Trophoblast cell (in vitro differentiated cells and primary cell): ENCODE data around the gene PDE8A.
A peak's percentile ranks its signal among the peaks of the same experiment; 100 is the strongest.

Source experiments
- DNase-seq, 2 donors: peaks; one replicate each; pipeline ENCODE4 v3.0.0-alpha.2; 2016
- H2AFZ ChIP-seq: 2 replicates; pipeline ENCODE4 v1.6.1; 2013; ENCODE audit warnings: low read length, moderate library complexity, mild to moderate bottlenecking; ENCODE audit not compliant: insufficient read depth, poor library complexity
- H2AK5ac ChIP-seq: 2 replicates; pipeline ENCODE4 v1.6.1; 2013; ENCODE audit warnings: mild to moderate bottlenecking, low read length
- H2BK120ac ChIP-seq: 2 replicates; pipeline ENCODE4 v1.6.1; 2013; ENCODE audit warnings: low read length, mild to moderate bottlenecking, moderate library complexity; ENCODE audit not compliant: insufficient read depth, poor library complexity
- H2BK12ac ChIP-seq: 2 replicates; pipeline ENCODE4 v1.6.1; 2013; ENCODE audit warnings: mild to moderate bottlenecking, low read length, moderate library complexity
- H2BK5ac ChIP-seq: 2 replicates; pipeline ENCODE4 v1.6.1; 2013; ENCODE audit warnings: low read length, low read depth, moderate library complexity, mild to moderate bottlenecking; ENCODE audit not compliant: poor library complexity
- H3K14ac ChIP-seq: 2 replicates; pipeline ENCODE4 v1.6.1; 2013; ENCODE audit warnings: mild to moderate bottlenecking, low read length
- H3K18ac ChIP-seq: 2 replicates; pipeline ENCODE4 v1.6.1; 2013; ENCODE audit warnings: mild to moderate bottlenecking, low read length
- H3K23ac ChIP-seq: 2 replicates; pipeline ENCODE4 v1.6.1; 2013; ENCODE audit warnings: low read length
- H3K27ac ChIP-seq: 2 replicates; pipeline ENCODE4 v1.5.1; 2013; ENCODE audit warnings: low read depth, mild to moderate bottlenecking, inconsistent platforms, low read length, moderate library complexity
- H3K27me3 ChIP-seq: 2 replicates; pipeline ENCODE4 v1.6.1; 2013; ENCODE audit warnings: inconsistent platforms, mild to moderate bottlenecking, low read length, moderate library complexity; ENCODE audit not compliant: insufficient read depth
- H3K36me3 ChIP-seq, 2 experiments: 1 replicate in 1 of 2; 2 replicates in 1 of 2; pipeline ENCODE4 v1.6.1; 2013; ENCODE audit warnings: low read length in 2 of 2, mild to moderate bottlenecking in 2 of 2, moderate library complexity in 1 of 2; ENCODE audit not compliant: insufficient read depth in 2 of 2, control insufficient read depth in 1 of 2
- H3K4ac ChIP-seq: 2 replicates; pipeline ENCODE4 v1.6.1; 2013; ENCODE audit warnings: low read depth, mild to moderate bottlenecking, low read length, moderate library complexity
- H3K4me1 ChIP-seq, 2 experiments: 1 replicate in 1 of 2; 2 replicates in 1 of 2; pipeline ENCODE4 v1.6.1; 2013; ENCODE audit warnings: low read length in 2 of 2, mild to moderate bottlenecking in 2 of 2, moderate library complexity in 1 of 2; ENCODE audit not compliant: insufficient read depth in 2 of 2, control insufficient read depth in 1 of 2
- H3K4me2 ChIP-seq: 2 replicates; pipeline ENCODE4 v1.6.1; 2013; ENCODE audit warnings: inconsistent platforms, mild to moderate bottlenecking, low read length, moderate library complexity
- H3K4me3 ChIP-seq: 2 replicates; pipeline ENCODE4 v1.5.1; 2013; ENCODE audit warnings: mild to moderate bottlenecking, low read depth, low read length, inconsistent platforms
- H3K79me1 ChIP-seq: one replicate; pipeline ENCODE4 v1.6.1; 2013; ENCODE audit warnings: low read length
- H3K79me2 ChIP-seq: 2 replicates; pipeline ENCODE4 v1.6.1; 2013; ENCODE audit warnings: low read length, mild to moderate bottlenecking; ENCODE audit not compliant: control insufficient read depth, insufficient read depth, poor library complexity
- H3K9ac ChIP-seq: 2 replicates; pipeline ENCODE4 v1.6.1; 2013; ENCODE audit warnings: mild to moderate bottlenecking, low read length
- H3K9me3 ChIP-seq: 2 replicates; pipeline ENCODE4 v1.6.1; 2013; ENCODE audit warnings: low read depth, mild to moderate bottlenecking, control low read depth, inconsistent platforms, low read length; ENCODE audit not compliant: insufficient read depth
- H4K12ac ChIP-seq: 2 replicates; pipeline ENCODE4 v1.6.1; 2013; ENCODE audit warnings: low read depth, mild to moderate bottlenecking, low read length, moderate library complexity
- H4K8ac ChIP-seq: 2 replicates; pipeline ENCODE4 v1.6.1; 2013; ENCODE audit warnings: low read depth, mild to moderate bottlenecking, low read length, moderate library complexity
- H4K91ac ChIP-seq: one replicate; pipeline ENCODE4 v1.6.1; 2013; ENCODE audit warnings: low read depth, mild to moderate bottlenecking, low read length, moderate library complexity
- WGBS: extraction: QIAGEN DNeasy Blood & Tissue Kit; methylation state at CpG from one replicate; pipeline ENCODE4 v1.1.7; 2013; ENCODE audit warnings: missing lambda C conversion rate; ENCODE audit not compliant: insufficient read length, insufficient coverage; ENCODE audit errors: extremely low coverage; 5-methylcytosine and 5-hydroxymethylcytosine counted together

Gene PDE8A

DNA sequence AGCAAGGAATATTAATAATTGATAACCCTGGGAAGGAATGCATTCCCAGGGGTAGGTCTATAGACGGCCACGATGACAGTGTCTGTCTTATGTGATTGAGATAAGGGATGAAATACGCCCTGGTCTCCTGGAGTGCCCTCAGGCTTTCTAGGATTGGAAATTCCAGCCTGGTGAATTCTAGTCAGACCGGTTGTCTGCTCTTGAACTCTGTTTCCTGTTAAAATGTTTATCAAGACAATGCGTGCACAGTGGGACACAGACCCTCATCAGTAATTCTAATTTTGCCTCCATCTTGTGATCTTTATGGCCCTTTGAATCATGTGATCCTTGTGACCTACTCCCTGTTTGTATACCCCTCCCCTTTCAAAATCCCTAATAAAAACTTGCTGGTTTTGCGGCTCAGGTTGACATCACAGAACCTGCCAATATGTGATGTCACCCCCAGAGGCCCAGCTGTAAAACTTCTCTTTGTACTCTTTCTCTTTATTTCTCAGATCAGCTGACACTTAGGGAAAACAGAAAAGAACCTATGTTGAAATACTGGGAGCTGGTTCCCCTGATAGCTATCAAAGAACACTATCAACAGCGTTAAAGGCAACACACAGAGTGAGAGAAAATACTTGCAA lies 183.3 kb downstream of the PDE8A start:
- H3K27ac ChIP-seq: peak overlapping the region; percentile 83
- no peak overlapping the region for H3K9ac ChIP-seq
- no peaks in the 10 kb centered on the region for H3K36me3 ChIP-seq
- H3K4me3 ChIP-seq: no peak overlapping the region
- H3K4me2 ChIP-seq: peak overlapping the region; percentile 39
- H2AK5ac ChIP-seq: no peak overlapping the region
- no peak overlapping the region for H4K91ac ChIP-seq
- H3K23ac ChIP-seq: no peak overlapping the region
- no peak overlapping the region for H3K18ac ChIP-seq
- no peaks in the 10 kb centered on the region for H3K27me3 ChIP-seq
- H3K14ac ChIP-seq: no peak overlapping the region
- no peaks in the 10 kb centered on the region for H3K4me1 ChIP-seq
- H3K79me2 ChIP-seq: no peaks in the 10 kb centered on the region
- H2BK12ac ChIP-seq: no peak overlapping the region
- no peak overlapping the region for H4K12ac ChIP-seq
- peaks cover 5% of the 10 kb centered on the region for H3K9me3 ChIP-seq
- H2BK120ac ChIP-seq: peak overlapping the region; percentile 36
- no peak overlapping the region for H3K4ac ChIP-seq
- no peaks in the 10 kb centered on the region for H3K79me1 ChIP-seq
- whole genome bisulfite sequencing: no CpG with 5 or more reads among the region's 7 CpGs
- no peak overlapping the region for H2AFZ ChIP-seq
- peak; percentile 93 to 96 for DNase-seq
- peak overlapping the region; percentile 16 for H2BK5ac ChIP-seq
- no peak overlapping the region for H4K8ac ChIP-seq

DNA sequence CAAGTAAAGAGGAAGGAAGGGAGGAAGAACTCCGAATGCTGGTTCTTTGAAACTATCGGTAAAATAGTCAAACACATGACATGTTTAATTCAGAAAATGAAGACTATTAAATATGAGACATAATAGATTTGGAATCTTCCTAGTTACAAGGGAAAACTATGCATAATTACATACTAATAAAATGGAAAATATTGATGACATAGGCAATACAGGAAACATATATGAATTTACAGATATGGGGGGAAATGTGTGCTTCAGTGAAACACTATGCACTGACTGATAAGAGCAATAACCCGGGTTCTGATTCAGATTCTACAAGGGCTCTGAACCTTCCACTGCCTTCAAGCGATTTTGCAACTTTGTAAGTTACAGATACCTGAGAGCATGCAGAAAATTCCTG lies 185.9 kb downstream of the PDE8A start:
- Histone ChIP-seq H3K27me3 (no peaks in the 10 kb centered on the region), H3K4me2 (no peak overlapping the region), H3K4ac (no peak overlapping the region), H3K18ac (no peak overlapping the region), H3K27ac (no peak overlapping the region), H3K23ac (no peak overlapping the region), H3K79me1 (no peaks in the 10 kb centered on the region), H4K91ac (no peak overlapping the region), H3K79me2 (no peaks in the 10 kb centered on the region), H2AK5ac (no peak overlapping the region), H3K9ac (no peak overlapping the region), H2BK5ac (no peak overlapping the region), H4K12ac (no peak overlapping the region), H2AFZ (no peak overlapping the region), H2BK12ac (no peak overlapping the region), H3K4me3 (no peak overlapping the region), H3K14ac (no peak overlapping the region), H3K9me3 (peaks cover 15% of the 10 kb centered on the region), H4K8ac (no peak overlapping the region), H3K36me3 (no peaks in the 10 kb centered on the region), H3K4me1 (no peaks in the 10 kb centered on the region), H2BK120ac (no peak overlapping the region)
- no CpG with 5 or more reads among the region's 4 CpGs for WGBS
- peak; percentile 39 to 79 for DNase-seq

DNA sequence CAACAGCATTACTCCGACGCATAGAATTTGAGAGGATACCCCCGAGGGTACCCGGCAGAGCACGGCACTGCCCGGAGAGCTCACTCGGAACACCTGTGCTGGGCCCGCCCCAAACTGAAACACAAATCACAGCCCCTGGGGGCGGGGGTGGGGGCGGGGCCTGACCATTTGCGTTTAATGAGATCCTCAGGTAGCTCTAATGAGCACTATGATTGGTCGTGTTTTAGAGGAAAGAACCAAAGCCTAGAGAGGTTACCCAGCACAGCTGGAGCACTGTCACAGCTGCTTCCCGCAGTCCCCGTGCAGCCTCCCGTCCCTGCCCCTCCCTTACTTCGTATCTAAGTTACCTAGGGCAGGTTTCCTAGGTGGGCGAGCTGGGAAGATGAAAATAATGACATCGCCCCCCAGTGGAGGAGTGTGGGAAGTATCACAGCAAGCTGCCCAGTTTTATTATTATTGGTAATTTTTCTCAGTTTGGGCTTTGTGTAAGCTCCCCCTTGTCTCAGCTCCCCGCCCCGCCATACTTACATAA lies 187.1 kb downstream of the PDE8A start:
- H4K12ac ChIP-seq: no peak overlapping the region
- no peak overlapping the region for H2AK5ac ChIP-seq
- H3K4me1 ChIP-seq: no peaks in the 10 kb centered on the region
- H3K79me1 ChIP-seq: no peaks in the 10 kb centered on the region
- no peak overlapping the region for H4K91ac ChIP-seq
- H2BK120ac ChIP-seq: peak overlapping the region; percentile 6
- H3K14ac ChIP-seq: no peak overlapping the region
- peak; percentile 13 to 37 for DNase-seq
- no peak overlapping the region for H3K4ac ChIP-seq
- no CpG with 5 or more reads among the region's 20 CpGs for WGBS
- H3K36me3 ChIP-seq: no peaks in the 10 kb centered on the region
- H2BK12ac ChIP-seq: peak overlapping the region; percentile 80
- H3K4me3 ChIP-seq: peak overlapping the region; percentile 63
- H3K9ac ChIP-seq: no peak overlapping the region
- no peaks in the 10 kb centered on the region for H3K79me2 ChIP-seq
- H3K23ac ChIP-seq: no peak overlapping the region
- no peak overlapping the region for H2AFZ ChIP-seq
- H3K9me3 ChIP-seq: peaks cover 19% of the 10 kb centered on the region
- no peak overlapping the region for H4K8ac ChIP-seq
- no peak overlapping the region for H3K27ac ChIP-seq
- no peak overlapping the region for H2BK5ac ChIP-seq
- no peaks in the 10 kb centered on the region for H3K27me3 ChIP-seq
- H3K18ac ChIP-seq: no peak overlapping the region
- peak overlapping the region; percentile 66 for H3K4me2 ChIP-seq

DNA sequence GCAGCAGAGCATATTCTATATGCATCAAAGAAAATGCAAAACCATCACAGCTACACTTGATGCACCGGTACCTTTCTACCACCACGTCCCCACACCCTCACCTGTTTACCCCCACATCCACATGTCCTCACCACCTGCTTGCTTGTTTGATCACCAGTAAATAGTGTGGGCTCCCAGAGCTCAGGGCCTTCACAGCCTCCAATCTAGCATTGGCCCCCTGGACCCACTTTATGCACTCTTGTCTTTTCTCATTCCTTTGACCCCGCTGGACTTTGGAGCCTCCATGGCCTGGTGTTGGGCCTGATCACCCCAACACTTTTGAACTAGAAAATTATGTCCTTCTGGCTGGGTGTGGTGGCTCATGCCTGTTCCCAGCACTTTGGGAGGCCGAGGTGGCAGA lies 190.1 kb downstream of the PDE8A start:
- Histone ChIP-seq H3K36me3 (no peaks in the 10 kb centered on the region), H3K23ac (no peak overlapping the region), H3K27ac (no peak overlapping the region), H3K79me2 (no peaks in the 10 kb centered on the region), H2AFZ (no peak overlapping the region), H2AK5ac (no peak overlapping the region), H4K8ac (no peak overlapping the region), H3K4ac (no peak overlapping the region), H3K27me3 (no peaks in the 10 kb centered on the region), H2BK5ac (no peak overlapping the region), H2BK120ac (no peak overlapping the region), H3K9me3 (peaks cover 22% of the 10 kb centered on the region), H3K79me1 (no peaks in the 10 kb centered on the region), H4K91ac (no peak overlapping the region), H2BK12ac (no peak overlapping the region), H3K4me3 (no peak overlapping the region), H3K18ac (no peak overlapping the region), H3K4me1 (no peaks in the 10 kb centered on the region), H4K12ac (no peak overlapping the region), H3K4me2 (no peak overlapping the region), H3K14ac (no peak overlapping the region), H3K9ac (no peak overlapping the region)
- WGBS: no CpG with 5 or more reads among the region's 4 CpGs
- no peak for DNase-seq
